Measurements from ENCODE around the gene HRAS.
A peak's percentile ranks its signal among the peaks of the same experiment; 100 is the strongest.

The HRAS gene

GRCh38 chr11:565921-566509 is 30.6 kb upstream of the HRAS start:
- TF ChIP-seq EZH2phosphoT487 (IDR thresholded peaks at IDR 0.05; ENCODE audit: borderline replicate concordance) (no peak), CTCF (conservative IDR thresholded peaks at IDR 0.05; ENCODE audit: low read length) (peak; percentile 46; the same call in 1 of the 2 replicates)
- H3K9ac ChIP-seq (ENCODE audit: low read depth, low read length, poor library complexity, severe bottlenecking): no peak overlapping the region
- peak overlapping the region; percentile 99 for H3K4me2 ChIP-seq (ENCODE audit: low read depth, low read length, poor library complexity, severe bottlenecking)
- peaks cover 47% of the 10 kb centered on the region for H3K79me2 ChIP-seq (ENCODE audit: insufficient read depth, low read length)
- peak overlapping the region; percentile 98 for H3K4me3 ChIP-seq (ENCODE audit: low read length, poor library complexity, severe bottlenecking)
- no peak overlapping the region for H2AFZ ChIP-seq (ENCODE audit: low read length)
- peaks cover 28% of the 10 kb centered on the region for H4K20me1 ChIP-seq (ENCODE audit: insufficient read depth, low read length, poor library complexity, severe bottlenecking)
- H3F3A ChIP-seq (ENCODE audit: low read depth): no peaks in the 10 kb centered on the region
- H3K27me3 ChIP-seq (ENCODE audit: insufficient read depth, low read length, poor library complexity, severe bottlenecking): no peaks in the 10 kb centered on the region
- H3K9me3 ChIP-seq (ENCODE audit: insufficient read depth, low read depth, low read length): no peaks in the 10 kb centered on the region
- H3K4me1 ChIP-seq (ENCODE audit: insufficient read depth, low read length, poor library complexity, severe bottlenecking): peaks cover 40% of the 10 kb centered on the region
- H3K9me2 ChIP-seq (replicated peaks; ENCODE audit: low read depth, low read length): no peaks in the 10 kb centered on the region
- no peaks in the 10 kb centered on the region for H3K36me3 ChIP-seq (ENCODE audit: insufficient read depth, low read length)

GRCh38 chr11:563812-564578 is 28.6 kb upstream of the HRAS start:
- no peaks in the 10 kb centered on the region for H3K9me2 ChIP-seq (replicated peaks; ENCODE audit: low read depth, low read length)
- peaks cover 28% of the 10 kb centered on the region for H4K20me1 ChIP-seq (ENCODE audit: insufficient read depth, low read length, poor library complexity, severe bottlenecking)
- no peak overlapping the region for H3K4me2 ChIP-seq (ENCODE audit: low read depth, low read length, poor library complexity, severe bottlenecking)
- H3F3A ChIP-seq (ENCODE audit: low read depth): no peaks in the 10 kb centered on the region
- no peaks in the 10 kb centered on the region for H3K9me3 ChIP-seq (ENCODE audit: insufficient read depth, low read depth, low read length)
- no peaks in the 10 kb centered on the region for H3K36me3 ChIP-seq (ENCODE audit: insufficient read depth, low read length)
- H3K27me3 ChIP-seq (ENCODE audit: insufficient read depth, low read length, poor library complexity, severe bottlenecking): no peaks in the 10 kb centered on the region
- no peak overlapping the region for H3K9ac ChIP-seq (ENCODE audit: low read depth, low read length, poor library complexity, severe bottlenecking)
- no peak overlapping the region for H2AFZ ChIP-seq (ENCODE audit: low read length)
- no peak overlapping the region for H3K4me3 ChIP-seq (ENCODE audit: low read length, poor library complexity, severe bottlenecking)
- TF ChIP-seq EZH2phosphoT487 (IDR thresholded peaks at IDR 0.05; ENCODE audit: borderline replicate concordance) (no peak), CTCF (conservative IDR thresholded peaks at IDR 0.05; ENCODE audit: low read length) (no peak)
- H3K4me1 ChIP-seq (ENCODE audit: insufficient read depth, low read length, poor library complexity, severe bottlenecking): peaks cover 35% of the 10 kb centered on the region
- peaks cover 41% of the 10 kb centered on the region for H3K79me2 ChIP-seq (ENCODE audit: insufficient read depth, low read length)

GRCh38 chr11:563066-563811 is 27.9 kb upstream of the HRAS start:
- TF ChIP-seq EZH2phosphoT487 (IDR thresholded peaks at IDR 0.05; ENCODE audit: borderline replicate concordance): no peak
- no peak for TF ChIP-seq CTCF (conservative IDR thresholded peaks at IDR 0.05; ENCODE audit: low read length)
- Histone ChIP-seq H2AFZ (ENCODE audit: low read length) (no peak overlapping the region), H3K36me3 (ENCODE audit: insufficient read depth, low read length) (no peaks in the 10 kb centered on the region), H3K27me3 (ENCODE audit: insufficient read depth, low read length, poor library complexity, severe bottlenecking) (no peaks in the 10 kb centered on the region), H3K4me2 (ENCODE audit: low read depth, low read length, poor library complexity, severe bottlenecking) (no peak overlapping the region), H3K9me3 (ENCODE audit: insufficient read depth, low read depth, low read length) (no peaks in the 10 kb centered on the region), H3K4me3 (ENCODE audit: low read length, poor library complexity, severe bottlenecking) (no peak overlapping the region), H3K9me2 (replicated peaks; ENCODE audit: low read depth, low read length) (no peaks in the 10 kb centered on the region), H3K4me1 (ENCODE audit: insufficient read depth, low read length, poor library complexity, severe bottlenecking) (peaks cover 33% of the 10 kb centered on the region), H4K20me1 (ENCODE audit: insufficient read depth, low read length, poor library complexity, severe bottlenecking) (peaks cover 28% of the 10 kb centered on the region), H3K9ac (ENCODE audit: low read depth, low read length, poor library complexity, severe bottlenecking) (no peak overlapping the region), H3K79me2 (ENCODE audit: insufficient read depth, low read length) (peaks cover 40% of the 10 kb centered on the region), H3F3A (ENCODE audit: low read depth) (no peaks in the 10 kb centered on the region)
